K562 (cell line): Measurements from ENCODE around the gene RCC2. TPM values are rescaled to one million over a fixed set of nuclear protein-coding genes. Genes with fewer than 3 reads are reported as not detected.

Experiments
- ATF7 ChIP-seq: fragments of 450-650 bp; IDR thresholded peaks from 2 replicates; pipeline ENCODE4 v1.7.1; 2014; ENCODE audit warnings: mild to moderate bottlenecking, moderate library complexity
- CAMTA2 ChIP-seq: fragments of 250-450 bp; sonication (Bioruptor Pico); conservative IDR thresholded peaks from 2 replicates; pipeline ENCODE4 v1.5.1; 2022
- FOXA1 ChIP-seq: fragments of 450-650 bp; IDR thresholded peaks from 2 replicates; pipeline ENCODE4 v1.6.1; 2016; ENCODE audit warnings: mild to moderate bottlenecking, borderline replicate concordance
- GATAD2B ChIP-seq: fragments of 450-650 bp; IDR thresholded peaks from 2 replicates; pipeline ENCODE4 v1.6.1; 2017; ENCODE audit warnings: mild to moderate bottlenecking, borderline replicate concordance
- HIVEP1 ChIP-seq: fragments of 250-450 bp; sonication (Bioruptor Pico); IDR thresholded peaks from 2 replicates; pipeline ENCODE4 v1.4.0; 2020; ENCODE audit warnings: mild to moderate bottlenecking
- HMGN3 ChIP-seq: IDR thresholded peaks from 2 replicates; pipeline ENCODE4 v1.6.1; 2011; ENCODE audit warnings: borderline replicate concordance, low read depth, mild to moderate bottlenecking, mixed read lengths, low read length; ENCODE audit not compliant: insufficient read length; ENCODE audit errors: extremely low read depth
- JUN ChIP-seq, 2 experiments: sonication (generic) in 1 of 2; formaldehyde crosslinking in 1 of 2; IDR thresholded peaks; 2 replicates each; pipeline versions ENCODE4 v1.6.1 to v1.8.0; 2012 to 2022; ENCODE audit warnings: borderline replicate concordance in 2 of 2, mild to moderate bottlenecking in 2 of 2, improper control_type of control experiment in 1 of 2, low read depth in 1 of 2, low read length in 1 of 2, missing genetic modification reagents in 1 of 2
- POLR2B ChIP-seq: fragments of 450-650 bp; IDR thresholded peaks from 2 replicates; pipeline ENCODE4 v1.6.1; 2018; ENCODE audit warnings: low read depth; ENCODE audit not compliant: partially characterized antibody
- RBM22 ChIP-seq: fragments of 200-400 bp; formaldehyde crosslinking; IDR thresholded peaks from 2 replicates; pipeline ENCODE4 v1.6.1; 2018; ENCODE audit warnings: low read length, low read depth; ENCODE audit not compliant: poor library complexity, severe bottlenecking
- SIRT6 ChIP-seq: IDR thresholded peaks from one replicate; pipeline ENCODE4 v1.6.1; 2012; ENCODE audit warnings: low read depth, mild to moderate bottlenecking, control low read depth, inconsistent platforms, low read length, moderate library complexity
- SIX5 ChIP-seq, 2 experiments: IDR thresholded peaks; 2 replicates each; pipeline ENCODE4 v1.6.1; 2011; ENCODE audit warnings: low read length in 2 of 2, borderline replicate concordance in 1 of 2, low read depth in 1 of 2, mild to moderate bottlenecking in 1 of 2, moderate library complexity in 1 of 2; ENCODE audit not compliant: insufficient read depth in 1 of 2
- SUPT5H ChIP-seq: fragments of 450-650 bp; IDR thresholded peaks from 2 replicates; pipeline ENCODE4 v1.6.1; 2016
- TCF7 ChIP-seq: sonication (generic); IDR thresholded peaks from 2 replicates; pipeline ENCODE4 v1.6.1; 2016; ENCODE audit warnings: antibody characterized with exemption, borderline replicate concordance
- ZNF124 ChIP-seq: sonication (generic); formaldehyde crosslinking; IDR thresholded peaks from 2 replicates; pipeline ENCODE4 v1.8.1; 2022; ENCODE audit warnings: missing genetic modification reagents
- ZNF175 ChIP-seq: fragments of 200-800 bp; sonication (Bioruptor generic); IDR thresholded peaks from 2 replicates; pipeline ENCODE4 v1.6.1; 2016; ENCODE audit warnings: low read depth, mild to moderate bottlenecking, missing genetic modification characterization, missing compliant biosample characterization
- ZNF212 ChIP-seq: fragments of 450-650 bp; formaldehyde crosslinking; IDR thresholded peaks from 2 replicates; pipeline ENCODE4 v1.4.0; 2020; ENCODE audit warnings: mild to moderate bottlenecking
- ZNF584 ChIP-seq: fragments of 200-800 bp; sonication (Bioruptor generic); IDR thresholded peaks from 2 replicates; pipeline ENCODE4 v1.6.1; 2016; ENCODE audit warnings: low read depth, mild to moderate bottlenecking, missing genetic modification characterization, missing compliant biosample characterization
- ZNF707 ChIP-seq: fragments of 250-450 bp; sonication (Bioruptor Pico); conservative IDR thresholded peaks from 2 replicates; pipeline ENCODE4 v1.8.0; 2022; ENCODE audit warnings: inconsistent platforms, mild to moderate bottlenecking, moderate library complexity
- polyA plus RNA-seq, 8 experiments: library from polyadenylated mRNA; depleted of rRNA in 4 of 8; stranded (reverse) in 5 of 8; unstranded in 3 of 8; fragments of >200 nt; fragmentation: Nextera tagmentation in 2 of 8; fragmentation: Illumina TruSeq in 1 of 8; extraction: Ambion mirVana in 2 of 8; extraction: Trizol in 1 of 8; gene quantifications; 2 replicates each; pipeline versions ENCODE4 v1.2.1 to v1.2.3, GENCODE V29; 2011 to 2014; ENCODE audit warnings: inconsistent platforms in 1 of 8, missing spikeins in 1 of 8
- total RNA-seq, 7 experiments: library from RNA; depleted of rRNA in 6 of 7; stranded (reverse); fragments of >200 nt in 6 of 7; fragmentation: Illumina TruSeq in 2 of 7; extraction: Trizol in 2 of 7; gene quantifications; 2 replicates each; pipeline versions ENCODE4 v1.2.1 to v1.2.3, GENCODE V29; 2011 to 2021; ENCODE audit warnings: low replicate concordance in 1 of 7
- TF ChIP-seq, protein P1 (sequence below): fragments of 250-450 bp; sonication (Bioruptor Pico); IDR thresholded peaks from 2 replicates; pipeline ENCODE4 v1.8.0; 2021; ENCODE audit warnings: mild to moderate bottlenecking, moderate library complexity
- TF ChIP-seq, protein P2 (sequence below): fragments of 250-450 bp; sonication (Bioruptor Pico); IDR thresholded peaks from 2 replicates; pipeline ENCODE4 v1.8.0; 2022; ENCODE audit warnings: moderate library complexity, mild to moderate bottlenecking, inconsistent platforms
- TF ChIP-seq, protein P3 (sequence below): fragments of 250-450 bp; sonication (Bioruptor Pico); IDR thresholded peaks from 2 replicates; pipeline ENCODE4 v1.9.0; 2021; ENCODE audit warnings: mild to moderate bottlenecking, inconsistent platforms
- TF ChIP-seq, protein P4 (sequence below): sonication (generic); formaldehyde crosslinking; IDR thresholded peaks from 2 replicates; pipeline ENCODE4 v1.8.0; 2022; ENCODE audit warnings: mild to moderate bottlenecking, missing genetic modification reagents

Gene RCC2
- total and polyA plus RNA-seq, 9 of the 15 experiments (the other 6 are each of a cell fraction or from before 2014, with no cell fraction given), result 31.8 to 292 (median 116) TPM

DNA sequence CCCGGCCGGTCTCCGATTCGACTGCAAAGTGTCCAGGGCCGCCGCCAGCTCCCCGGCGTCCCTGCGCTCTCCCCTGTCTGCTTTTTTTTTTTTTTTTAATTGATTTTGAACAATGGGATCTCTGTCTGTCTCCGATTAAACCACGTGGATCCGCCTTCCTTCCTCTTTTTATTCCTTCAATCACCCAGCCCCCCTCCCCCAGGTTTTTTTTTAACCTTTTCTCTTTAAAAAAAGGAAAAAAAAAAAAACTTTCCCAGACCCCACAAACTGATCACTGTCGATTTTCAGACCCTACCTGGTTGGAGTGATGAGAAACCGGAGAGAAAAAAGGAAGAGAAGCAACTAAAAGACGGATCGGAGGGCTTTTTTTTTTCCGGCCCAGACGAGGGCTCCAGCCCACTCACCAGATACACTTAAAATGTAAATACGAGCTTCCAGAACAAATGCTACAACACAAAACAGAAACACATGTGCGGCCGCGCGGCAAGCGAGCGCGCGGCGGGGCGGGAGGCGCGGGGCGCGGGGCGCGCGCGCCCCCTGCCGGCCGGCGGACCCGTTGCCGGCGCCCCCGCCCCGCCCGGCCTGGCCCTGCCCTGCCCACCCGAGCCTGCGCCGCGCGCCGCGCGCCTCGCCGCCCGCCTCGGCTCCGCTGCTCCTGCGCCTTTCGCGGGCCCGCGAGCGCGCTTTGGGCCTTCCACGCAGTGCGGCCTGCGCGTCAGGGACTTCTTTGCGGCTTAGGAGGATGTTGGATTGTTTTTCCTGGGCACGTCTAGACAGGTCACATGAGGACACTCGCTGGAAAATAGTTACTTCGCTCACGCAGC is at the start of gene RCC2 (continued):
- peak; percentile 21 for TF ChIP-seq RBM22
- TF ChIP-seq ZNF584, result no peak
- peak; percentile 71 for TF ChIP-seq POLR2B
- TF ChIP-seq SIRT6, result no peak
- no peak for TF ChIP-seq CAMTA2 (CRISPR knock-in tag)
- no peak for TF ChIP-seq HIVEP1 (CRISPR knock-in tag)
- TF ChIP-seq SIX5 (IDR thresholded peaks at IDR 0.05; ENCODE audit: borderline replicate concordance in 1 of 2, insufficient read depth in 1 of 2, low read depth in 1 of 2, low read length in 2 of 2), result no peak
- TF ChIP-seq ZNF212, result no peak
- TF ChIP-seq ZNF124 (CRISPR knock-in tag), result no peak
- peak; percentile 56; the same call in 1 of the 2 replicates for TF ChIP-seq ZNF175 (CRISPR knock-in tag)
- TF ChIP-seq GATAD2B, result peak; percentile 91
- no peak for TF ChIP-seq TCF7
- TF ChIP-seq, protein P1, sequence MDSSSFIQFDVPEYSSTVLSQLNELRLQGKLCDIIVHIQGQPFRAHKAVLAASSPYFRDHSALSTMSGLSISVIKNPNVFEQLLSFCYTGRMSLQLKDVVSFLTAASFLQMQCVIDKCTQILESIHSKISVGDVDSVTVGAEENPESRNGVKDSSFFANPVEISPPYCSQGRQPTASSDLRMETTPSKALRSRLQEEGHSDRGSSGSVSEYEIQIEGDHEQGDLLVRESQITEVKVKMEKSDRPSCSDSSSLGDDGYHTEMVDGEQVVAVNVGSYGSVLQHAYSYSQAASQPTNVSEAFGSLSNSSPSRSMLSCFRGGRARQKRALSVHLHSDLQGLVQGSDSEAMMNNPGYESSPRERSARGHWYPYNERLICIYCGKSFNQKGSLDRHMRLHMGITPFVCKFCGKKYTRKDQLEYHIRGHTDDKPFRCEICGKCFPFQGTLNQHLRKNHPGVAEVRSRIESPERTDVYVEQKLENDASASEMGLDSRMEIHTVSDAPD, result no peak
- no peak for TF ChIP-seq JUN (IDR thresholded peaks at IDR 0.05; ENCODE audit: borderline replicate concordance, low read depth, low read length)
- 0 out of 2 replicates have a peak, but pooled peaks have one; percentile 5 for TF ChIP-seq JUN (CRISPR knock-in tag; IDR thresholded peaks at IDR 0.05; ENCODE audit: borderline replicate concordance)
- peak; percentile 86 for TF ChIP-seq SUPT5H
- TF ChIP-seq, protein P2, sequence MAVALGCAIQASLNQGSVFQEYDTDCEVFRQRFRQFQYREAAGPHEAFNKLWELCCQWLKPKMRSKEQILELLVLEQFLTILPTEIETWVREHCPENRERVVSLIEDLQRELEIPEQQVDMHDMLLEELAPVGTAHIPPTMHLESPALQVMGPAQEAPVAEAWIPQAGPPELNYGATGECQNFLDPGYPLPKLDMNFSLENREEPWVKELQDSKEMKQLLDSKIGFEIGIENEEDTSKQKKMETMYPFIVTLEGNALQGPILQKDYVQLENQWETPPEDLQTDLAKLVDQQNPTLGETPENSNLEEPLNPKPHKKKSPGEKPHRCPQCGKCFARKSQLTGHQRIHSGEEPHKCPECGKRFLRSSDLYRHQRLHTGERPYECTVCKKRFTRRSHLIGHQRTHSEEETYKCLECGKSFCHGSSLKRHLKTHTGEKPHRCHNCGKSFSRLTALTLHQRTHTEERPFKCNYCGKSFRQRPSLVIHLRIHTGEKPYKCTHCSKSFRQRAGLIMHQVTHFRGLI, result no peak
- TF ChIP-seq, protein P3, sequence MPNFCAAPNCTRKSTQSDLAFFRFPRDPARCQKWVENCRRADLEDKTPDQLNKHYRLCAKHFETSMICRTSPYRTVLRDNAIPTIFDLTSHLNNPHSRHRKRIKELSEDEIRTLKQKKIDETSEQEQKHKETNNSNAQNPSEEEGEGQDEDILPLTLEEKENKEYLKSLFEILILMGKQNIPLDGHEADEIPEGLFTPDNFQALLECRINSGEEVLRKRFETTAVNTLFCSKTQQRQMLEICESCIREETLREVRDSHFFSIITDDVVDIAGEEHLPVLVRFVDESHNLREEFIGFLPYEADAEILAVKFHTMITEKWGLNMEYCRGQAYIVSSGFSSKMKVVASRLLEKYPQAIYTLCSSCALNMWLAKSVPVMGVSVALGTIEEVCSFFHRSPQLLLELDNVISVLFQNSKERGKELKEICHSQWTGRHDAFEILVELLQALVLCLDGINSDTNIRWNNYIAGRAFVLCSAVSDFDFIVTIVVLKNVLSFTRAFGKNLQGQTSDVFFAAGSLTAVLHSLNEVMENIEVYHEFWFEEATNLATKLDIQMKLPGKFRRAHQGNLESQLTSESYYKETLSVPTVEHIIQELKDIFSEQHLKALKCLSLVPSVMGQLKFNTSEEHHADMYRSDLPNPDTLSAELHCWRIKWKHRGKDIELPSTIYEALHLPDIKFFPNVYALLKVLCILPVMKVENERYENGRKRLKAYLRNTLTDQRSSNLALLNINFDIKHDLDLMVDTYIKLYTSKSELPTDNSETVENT, result no peak
- TF ChIP-seq HMGN3, result peak; percentile 64
- no peak for TF ChIP-seq ATF7
- no peak for TF ChIP-seq FOXA1
- TF ChIP-seq ZNF707, result no peak
- TF ChIP-seq, protein P4, sequence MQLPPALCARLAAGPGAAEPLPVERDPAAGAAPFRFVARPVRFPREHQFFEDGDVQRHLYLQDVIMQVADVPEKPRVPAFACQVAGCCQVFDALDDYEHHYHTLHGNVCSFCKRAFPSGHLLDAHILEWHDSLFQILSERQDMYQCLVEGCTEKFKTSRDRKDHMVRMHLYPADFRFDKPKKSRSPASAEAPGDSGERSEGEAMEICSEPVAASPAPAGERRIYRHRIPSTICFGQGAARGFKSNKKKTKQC (CRISPR knock-in tag), result 0 out of 2 replicates have a peak, but pooled peaks have one; percentile 47
